Lung (tissue), 12 donors: ENCODE results near the gene MBD1. TPM values are rescaled to one million over a fixed set of nuclear protein-coding genes. Genes with fewer than 3 reads are reported as not detected.
"Not testable (repeated sequence)": the region's sequence is repeated elsewhere in the genome, so short reads cannot be mapped to it uniquely, and the experiment has no call there.

Experiments used
- ATAC-seq: fragments of 200-7000 bp; cut with Tn5 transposase; one replicate; pipeline ENCODE4 v1.9.1; 2020; ENCODE audit warnings: moderate number of reproducible peaks; ENCODE audit not compliant: insufficient read depth, low FRiP score
- DNase-seq, 3 donors: peaks; one replicate each; pipeline ENCODE4 v3.0.0-alpha.2; 2013 to 2017
- H3K27ac ChIP-seq, 2 donors: one replicate each; pipeline ENCODE4 v1.5.1; 2013; ENCODE audit warnings: mild to moderate bottlenecking in 2 of 2, moderate library complexity in 2 of 2, control low read depth in 1 of 2, inconsistent platforms in 1 of 2, low read depth in 1 of 2, low read length in 1 of 2
- H3K27me3 ChIP-seq, 3 donors: one replicate each; pipeline ENCODE4 v1.5.1; 2013; ENCODE audit warnings: low read length in 2 of 3; ENCODE audit not compliant: control insufficient read depth in 3 of 3, insufficient read depth in 3 of 3
- H3K36me3 ChIP-seq, 4 donors: one replicate each; pipeline ENCODE4 v1.5.1; 2013; ENCODE audit warnings: low read length in 4 of 4, mild to moderate bottlenecking in 1 of 4, moderate library complexity in 1 of 4; ENCODE audit not compliant: control insufficient read depth in 4 of 4, insufficient read depth in 4 of 4
- H3K4me1 ChIP-seq, 5 donors: one replicate each; pipeline ENCODE4 v1.5.1; 2013; ENCODE audit warnings: low read length in 5 of 5, mild to moderate bottlenecking in 2 of 5, moderate library complexity in 1 of 5; ENCODE audit not compliant: control insufficient read depth in 5 of 5, insufficient read depth in 5 of 5
- H3K4me3 ChIP-seq: one replicate; pipeline ENCODE4 v1.5.1; 2013; ENCODE audit warnings: mild to moderate bottlenecking, control low read depth, moderate library complexity
- H3K9ac ChIP-seq, 2 donors: one replicate each; pipeline ENCODE4 v1.5.1; 2013; ENCODE audit warnings: low read length in 2 of 2, control low read depth in 1 of 2; ENCODE audit not compliant: insufficient read depth in 1 of 2
- H3K9me3 ChIP-seq, 4 donors: one replicate each; pipeline ENCODE4 v1.5.1; 2013; ENCODE audit warnings: low read length in 3 of 4, mild to moderate bottlenecking in 1 of 4, moderate library complexity in 1 of 4; ENCODE audit not compliant: control insufficient read depth in 4 of 4, insufficient read depth in 3 of 4
- WGBS, 2 donors: extraction: QIAGEN DNeasy Blood & Tissue Kit; methylation state at CpG; one replicate each; pipeline ENCODE4 v1.1.7; 2013; 5-methylcytosine and 5-hydroxymethylcytosine counted together
- polyA plus RNA-seq, 2 donors: library from polyadenylated mRNA; stranded (reverse); fragments of 200-250 nt; gene quantifications; one replicate each; pipeline ENCODE4 v1.2.1, GENCODE V29; 2013
- total RNA-seq, 2 donors: library from RNA; depleted of rRNA in 1 of 2; stranded (reverse); fragments of >200 nt in 1 of 2; gene quantifications; one replicate each; pipeline ENCODE4 v1.2.1, GENCODE V29; 2014 to 2021
- TF ChIP-seq, protein P1 (sequence below): IDR thresholded peaks from 2 replicates; pipeline ENCODE4 v1.5.1; 2012; ENCODE audit warnings: mild to moderate bottlenecking; ENCODE audit errors: control extremely low read depth, extremely low read depth
- donor health status: control.
- donor health status: control.
- donor health status: Bipolar disorder and iron deficiency.
- donor health status: healthy.
- donor health status: DM: yes; HTN: yes; CAD: no.

MBD1 gene
- total and polyA plus RNA-seq, 4 donors: 24.0 to 81.5 (median 59.1) TPM

DNA sequence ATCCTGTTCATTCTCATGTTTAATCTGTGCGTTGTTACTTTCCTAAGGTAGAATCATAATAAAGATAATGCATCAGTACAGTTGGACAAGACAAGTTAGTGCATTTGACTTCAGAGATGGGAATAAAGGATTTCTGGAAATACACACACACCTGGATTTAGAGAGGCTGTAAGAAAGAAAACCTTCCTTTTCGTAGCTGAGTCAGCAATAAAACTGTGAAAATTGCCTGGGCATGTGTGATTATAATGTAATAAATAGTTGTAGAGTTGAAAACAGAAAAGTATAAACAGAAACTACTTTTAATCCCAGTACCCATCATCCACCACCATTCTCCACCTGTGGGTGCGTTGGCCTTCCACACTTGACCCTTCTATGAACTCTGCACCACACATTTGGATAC lies 30.4 kb downstream of the MBD1 start:
- ATAC-seq: no peak
- Histone ChIP-seq H3K27me3 (no peaks in the 10 kb centered on the region), H3K4me3 (no peak overlapping the region), H3K27ac (no peak overlapping the region), H3K36me3 (no peaks in the 10 kb centered on the region), H3K9me3 (no peaks in the 10 kb centered on the region), H3K4me1 (no peaks in the 10 kb centered on the region), H3K9ac (no peak overlapping the region)
- WGBS, 2 donors: 70 to 87% methylated on average over 3 of the region's 3 CpGs
- TF ChIP-seq, protein P1, sequence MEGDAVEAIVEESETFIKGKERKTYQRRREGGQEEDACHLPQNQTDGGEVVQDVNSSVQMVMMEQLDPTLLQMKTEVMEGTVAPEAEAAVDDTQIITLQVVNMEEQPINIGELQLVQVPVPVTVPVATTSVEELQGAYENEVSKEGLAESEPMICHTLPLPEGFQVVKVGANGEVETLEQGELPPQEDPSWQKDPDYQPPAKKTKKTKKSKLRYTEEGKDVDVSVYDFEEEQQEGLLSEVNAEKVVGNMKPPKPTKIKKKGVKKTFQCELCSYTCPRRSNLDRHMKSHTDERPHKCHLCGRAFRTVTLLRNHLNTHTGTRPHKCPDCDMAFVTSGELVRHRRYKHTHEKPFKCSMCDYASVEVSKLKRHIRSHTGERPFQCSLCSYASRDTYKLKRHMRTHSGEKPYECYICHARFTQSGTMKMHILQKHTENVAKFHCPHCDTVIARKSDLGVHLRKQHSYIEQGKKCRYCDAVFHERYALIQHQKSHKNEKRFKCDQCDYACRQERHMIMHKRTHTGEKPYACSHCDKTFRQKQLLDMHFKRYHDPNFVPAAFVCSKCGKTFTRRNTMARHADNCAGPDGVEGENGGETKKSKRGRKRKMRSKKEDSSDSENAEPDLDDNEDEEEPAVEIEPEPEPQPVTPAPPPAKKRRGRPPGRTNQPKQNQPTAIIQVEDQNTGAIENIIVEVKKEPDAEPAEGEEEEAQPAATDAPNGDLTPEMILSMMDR: no peak
- DNase-seq: no peak

DNA sequence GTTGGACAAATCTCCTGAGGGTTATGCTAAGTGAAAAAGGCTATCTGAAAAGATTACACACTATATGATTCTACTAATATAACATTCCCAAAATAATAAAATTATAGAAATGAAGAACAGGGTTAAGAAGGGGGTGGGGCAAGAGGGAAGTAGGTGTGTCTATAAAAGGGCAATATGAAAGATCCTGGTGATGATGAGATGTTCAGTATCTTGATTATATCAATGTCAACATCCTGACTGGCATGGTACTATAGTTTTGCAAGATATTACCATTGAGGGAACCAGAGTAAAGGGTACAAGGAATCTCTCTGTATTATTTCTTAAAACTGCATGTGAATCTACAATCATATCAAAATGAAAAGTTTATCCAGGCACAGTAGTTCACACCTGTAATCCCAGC lies 31.7 kb downstream of the MBD1 start:
- no peak overlapping the region for H3K9ac ChIP-seq
- ATAC-seq: no peak

DNA sequence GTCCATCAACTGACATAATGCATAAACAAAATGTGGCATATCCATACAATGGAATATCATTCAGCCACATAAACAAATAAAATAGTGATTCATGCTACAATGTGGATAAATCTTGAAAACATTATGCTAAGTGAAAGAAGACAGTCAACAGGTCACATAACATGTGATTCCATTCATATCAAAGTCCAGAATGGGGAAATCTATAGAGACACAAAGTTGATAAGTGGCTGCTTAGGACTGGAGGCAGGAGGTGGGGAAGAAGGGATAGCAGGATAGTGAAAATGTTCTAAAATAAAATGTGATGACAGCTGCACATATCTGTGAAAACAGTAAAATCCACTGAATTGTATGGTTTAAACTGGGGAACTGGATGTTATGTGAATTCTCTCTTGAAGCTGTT lies 33.8 kb downstream of the MBD1 start:
- Histone ChIP-seq H3K36me3 (no peaks in the 10 kb centered on the region), H3K27me3 (no peaks in the 10 kb centered on the region), H3K4me1 (no peaks in the 10 kb centered on the region), H3K4me3 (no peak overlapping the region), H3K9me3 (no peaks in the 10 kb centered on the region), H3K27ac (no peak overlapping the region), H3K9ac (no peak overlapping the region)
- DNase-seq: no peak
- TF ChIP-seq, protein P1: no peak
- ATAC-seq: no peak

More for the DNA sequence above, 31.7 kb downstream of the MBD1 start:
- H3K9me3 ChIP-seq: no peaks in the 10 kb centered on the region
- H3K27ac ChIP-seq: no peak overlapping the region
- H3K4me1 ChIP-seq: no peaks in the 10 kb centered on the region
- H3K27me3 ChIP-seq: no peaks in the 10 kb centered on the region
- H3K4me3 ChIP-seq: no peak overlapping the region
- TF ChIP-seq, protein P1: no peak
- H3K36me3 ChIP-seq: no peaks in the 10 kb centered on the region
- no peak for DNase-seq

DNA sequence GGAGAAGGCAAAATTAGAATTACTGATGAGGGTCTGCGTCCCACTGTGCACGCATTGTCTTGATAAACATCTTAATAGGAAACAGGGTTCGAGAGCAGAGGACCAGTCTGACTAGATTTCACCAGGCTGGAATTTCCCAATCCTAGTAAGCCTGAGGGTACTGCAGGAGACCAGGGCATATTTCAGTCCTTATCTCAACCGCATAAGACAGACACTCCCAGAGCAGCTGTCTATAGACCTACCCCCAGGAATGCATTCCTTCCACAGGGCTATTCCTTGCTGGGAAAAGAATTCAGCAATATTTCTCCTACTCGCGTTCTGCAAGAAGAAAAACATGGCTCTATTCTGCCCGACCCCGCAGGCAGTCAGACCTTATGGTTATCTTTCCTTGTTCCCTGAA lies 39.6 kb downstream of the MBD1 start:
- not testable (repeated sequence) for H3K27me3 ChIP-seq, H3K4me3 ChIP-seq, DNase-seq, H3K9me3 ChIP-seq, H3K9ac ChIP-seq, H3K36me3 ChIP-seq, ATAC-seq, H3K4me1 ChIP-seq, H3K27ac ChIP-seq
- 92 to 93% methylated on average over 8 of the region's 8 CpGs for WGBS, 2 donors
